Activated CD8-positive, alpha-beta T cell treated with anti-CD3 and anti-CD28 coated beads, Interleukin-2, amount 10 ng/mL, durations not matched to agents 7 days and 5 days (primary cell): ENCODE data around the gene INTS15. TPM values are rescaled to one million over a fixed set of nuclear protein-coding genes. Genes with fewer than 3 reads are reported as not detected.
A peak's percentile ranks its signal among the peaks of the same experiment; 100 is the strongest.

Source experiments
- ATAC-seq: fragments of 150-1000 bp; cut with Tn5 transposase; one replicate; pipeline ENCODE4 v1.10.0; 2021; ENCODE audit warnings: moderate library complexity
- CTCF ChIA-PET: fragments of 350-600 bp; sonication (Branson Sonifier 250); formaldehyde crosslinking; loops from one replicate; lab custom pipeline; 2021; ENCODE audit warnings: antibody characterized with exemption; lab: Charles Lee
- POLR2A ChIA-PET: fragments of 350-600 bp; sonication (Branson Sonifier 250); formaldehyde crosslinking; loops from one replicate; lab custom pipeline; 2021; ENCODE audit warnings: antibody characterized with exemption; lab: Charles Lee
- DNase-seq: peaks from one replicate; pipeline ENCODE4 v3.0.0-alpha.2; 2020
- H3K27ac Mint-ChIP-seq: one replicate; pipeline ENCODE4 v1.8.0; 2021; ENCODE audit warnings: mild to moderate bottlenecking, mixed read lengths
- H3K27me3 Mint-ChIP-seq: one replicate; pipeline ENCODE4 v1.8.0; 2021; ENCODE audit warnings: low read depth, mixed read lengths
- H3K36me3 Mint-ChIP-seq: one replicate; pipeline ENCODE4 v1.8.0; 2021; ENCODE audit warnings: low read depth, mixed read lengths
- H3K4me1 Mint-ChIP-seq: one replicate; pipeline ENCODE4 v1.8.0; 2021; ENCODE audit warnings: low read depth, mixed read lengths
- H3K4me3 Mint-ChIP-seq: one replicate; pipeline ENCODE4 v1.8.0; 2021; ENCODE audit warnings: mild to moderate bottlenecking, mixed read lengths
- H3K9me3 Mint-ChIP-seq: one replicate; pipeline ENCODE4 v1.8.0; 2022; ENCODE audit warnings: mixed read lengths; ENCODE audit not compliant: insufficient read depth
- total RNA-seq, 2 experiments: library from RNA; stranded (reverse); gene quantifications; one replicate each; pipeline ENCODE4 v1.2.3, GENCODE V29; 2021

INTS15 gene
- total RNA-seq, 2 experiments from 2014 or later: 40.9 to 42.7 TPM

DNA sequence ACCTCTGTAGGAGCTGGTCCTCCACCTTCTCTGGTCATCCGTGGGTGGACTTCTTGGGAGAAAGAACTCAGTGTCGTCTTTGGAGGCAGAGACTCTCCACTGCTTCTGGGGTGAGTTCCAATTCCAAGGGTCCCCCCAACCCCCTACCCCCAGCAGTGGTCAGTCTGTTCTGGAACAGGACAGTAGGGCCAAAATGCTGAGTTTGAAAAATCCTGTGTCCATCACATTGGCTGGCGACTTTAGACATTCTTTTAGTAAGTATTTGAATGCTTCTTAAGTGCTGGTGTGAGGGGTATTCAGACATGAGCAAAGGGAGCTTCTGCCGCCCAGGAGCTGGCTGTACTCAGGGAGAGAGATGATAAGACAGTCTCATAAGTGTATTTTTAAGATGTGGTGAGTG, 49.2 kb downstream of the INTS15 start:
- Mint-ChIP-seq H3K4me1 (peaks cover 38% of the 10 kb centered on the region), H3K9me3 (no peaks in the 10 kb centered on the region), H3K36me3 (peaks cover 40% of the 10 kb centered on the region), H3K27ac (peak overlapping the region; percentile 87), H3K4me3 (peak overlapping the region; percentile 93), H3K27me3 (no peaks in the 10 kb centered on the region)
- no peak for ATAC-seq
- CTCF ChIA-PET: no interaction called here
- POLR2A ChIA-PET: no interaction called here
- DNase-seq: no peak

DNA sequence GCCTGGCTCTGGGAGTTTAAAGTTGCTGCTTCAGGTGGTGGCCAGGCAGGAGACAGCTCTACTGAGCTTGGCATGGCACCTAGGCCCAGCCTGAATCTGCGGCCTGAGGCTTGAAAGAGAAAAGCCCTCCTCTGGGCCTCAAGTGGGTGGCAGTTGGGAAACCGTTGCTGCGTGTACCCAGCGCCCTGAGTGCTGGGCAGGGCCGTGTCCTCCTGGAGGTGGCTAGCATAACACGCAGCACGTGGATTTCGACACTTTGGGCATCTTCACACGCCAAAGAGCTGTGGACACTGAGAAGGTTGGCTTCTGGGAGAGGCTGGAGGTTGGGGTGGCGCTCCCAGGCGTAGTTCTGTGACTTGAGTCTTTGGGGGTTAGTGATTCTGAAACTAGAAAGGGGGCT, 49.8 kb downstream of the INTS15 start:
- Mint-ChIP-seq H3K27ac (no peak overlapping the region), H3K27me3 (no peaks in the 10 kb centered on the region), H3K9me3 (no peaks in the 10 kb centered on the region), H3K4me1 (peaks cover 37% of the 10 kb centered on the region), H3K36me3 (peaks cover 44% of the 10 kb centered on the region), H3K4me3 (peak overlapping the region; percentile 93)
- POLR2A ChIA-PET: no interaction called here
- DNase-seq: no peak
- ATAC-seq: no peak
- CTCF ChIA-PET: no interaction called here

DNA sequence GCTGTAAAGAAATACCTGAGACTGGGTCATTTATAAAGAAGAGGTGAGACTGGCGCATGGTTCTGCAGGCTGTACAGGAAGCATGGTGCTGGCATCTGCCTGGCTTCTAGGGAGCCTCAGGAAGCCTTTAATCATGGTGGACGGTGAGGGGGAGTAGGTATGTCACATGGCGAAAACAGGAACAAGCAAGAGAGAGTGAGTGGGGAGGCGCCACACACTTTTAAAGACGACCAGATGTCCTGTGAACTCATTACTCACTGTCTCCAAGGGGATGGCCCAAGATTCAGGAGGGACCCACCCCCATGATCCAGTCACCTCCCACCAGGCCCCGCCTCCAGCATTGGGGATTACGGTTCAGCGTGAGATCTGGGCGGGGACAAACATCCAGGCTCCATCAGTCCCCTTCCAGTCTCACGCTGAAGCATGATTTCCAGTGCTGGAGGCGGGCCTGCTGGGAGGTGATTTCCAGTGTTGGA, 50.5 kb downstream of the INTS15 start:
- ATAC-seq (no peak), DNase-seq (no peak)
- Mint-ChIP-seq H3K4me1 (peaks cover 32% of the 10 kb centered on the region), H3K9me3 (no peaks in the 10 kb centered on the region), H3K27me3 (no peaks in the 10 kb centered on the region), H3K4me3 (no peak overlapping the region), H3K27ac (no peak overlapping the region), H3K36me3 (peaks cover 51% of the 10 kb centered on the region)
- ChIA-PET POLR2A (no interaction called here), CTCF (no interaction called here)

DNA sequence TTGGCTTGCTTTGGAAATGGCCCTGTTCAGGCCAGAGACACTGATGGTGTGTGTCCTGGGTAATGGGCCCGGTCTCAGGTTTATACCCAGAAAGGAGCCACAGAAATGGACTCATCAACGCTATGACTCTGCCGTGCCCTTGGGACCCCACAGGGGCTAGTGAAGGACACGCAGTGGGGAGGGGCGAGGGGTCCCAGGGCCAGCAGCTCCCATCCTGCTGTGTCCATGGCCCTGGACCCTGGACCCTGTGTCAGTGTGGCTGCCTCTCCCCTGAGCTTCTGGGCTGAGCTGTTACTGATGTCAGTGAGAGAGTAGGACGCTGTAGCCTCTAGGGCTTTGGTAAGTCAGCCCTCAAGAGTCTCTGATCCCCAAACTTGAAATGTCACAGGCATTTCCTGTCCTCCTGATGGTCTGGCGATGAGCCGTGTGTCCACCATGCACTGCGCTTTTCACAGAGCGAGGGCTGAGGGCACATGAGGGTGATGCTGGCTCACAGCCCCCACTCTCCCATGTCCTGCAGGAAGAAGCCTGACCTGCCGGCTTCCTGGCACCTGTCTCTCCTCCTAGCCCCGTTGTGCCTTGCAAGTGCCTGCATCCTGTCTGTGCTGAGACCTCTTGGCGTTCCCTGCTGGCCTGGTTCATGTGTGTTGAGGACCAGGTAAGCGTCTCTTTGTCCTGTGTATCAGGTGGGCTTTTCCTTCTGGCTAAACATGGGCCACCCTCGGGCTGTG, 51.6 kb downstream of the INTS15 start:
- H3K36me3 Mint-ChIP-seq: peaks cover 57% of the 10 kb centered on the region
- H3K4me1 Mint-ChIP-seq: peaks cover 27% of the 10 kb centered on the region
- DNase-seq (no peak), ATAC-seq (no peak)
- no peaks in the 10 kb centered on the region for H3K9me3 Mint-ChIP-seq
- ChIA-PET POLR2A (no interaction called here), CTCF (no interaction called here)
- no peaks in the 10 kb centered on the region for H3K27me3 Mint-ChIP-seq
- no peak overlapping the region for H3K27ac Mint-ChIP-seq
- no peak overlapping the region for H3K4me3 Mint-ChIP-seq

DNA sequence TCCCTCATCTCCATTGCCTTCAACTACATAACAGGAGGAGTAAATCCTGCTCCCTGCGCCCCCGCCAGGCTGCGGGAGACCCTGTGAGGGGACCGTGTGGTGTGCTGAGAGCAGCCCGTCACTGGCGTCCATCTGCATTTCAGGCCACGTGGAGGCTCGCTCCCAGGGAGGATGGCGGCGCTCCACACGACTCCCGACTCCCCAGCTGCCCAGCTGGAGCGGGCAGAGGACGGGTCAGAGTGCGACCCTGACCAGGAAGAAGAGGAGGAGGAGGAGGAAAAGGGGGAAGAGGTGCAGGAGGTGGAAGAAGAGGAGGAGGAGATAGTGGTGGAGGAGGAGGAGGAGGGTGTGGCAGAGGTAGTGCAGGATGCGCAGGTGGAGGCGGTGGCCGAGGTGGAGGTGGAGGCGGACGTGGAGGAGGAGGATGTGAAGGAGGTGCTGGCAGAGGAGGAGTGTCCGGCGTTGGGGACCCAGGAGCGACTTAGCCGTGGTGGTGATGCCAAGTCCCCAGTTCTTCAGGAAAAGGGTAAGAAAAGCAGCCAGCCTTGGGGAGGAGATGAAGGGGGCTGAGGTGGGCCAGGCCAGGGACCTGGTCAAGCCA, 52.5 kb downstream of the INTS15 start:
- DNase-seq: no peak
- ChIA-PET CTCF (no interaction called here), POLR2A (no interaction called here)
- ATAC-seq: no peak
- Mint-ChIP-seq H3K9me3 (no peaks in the 10 kb centered on the region), H3K27ac (no peak overlapping the region), H3K36me3 (peaks cover 66% of the 10 kb centered on the region), H3K4me1 (peaks cover 26% of the 10 kb centered on the region), H3K4me3 (no peak overlapping the region), H3K27me3 (no peaks in the 10 kb centered on the region)

DNA sequence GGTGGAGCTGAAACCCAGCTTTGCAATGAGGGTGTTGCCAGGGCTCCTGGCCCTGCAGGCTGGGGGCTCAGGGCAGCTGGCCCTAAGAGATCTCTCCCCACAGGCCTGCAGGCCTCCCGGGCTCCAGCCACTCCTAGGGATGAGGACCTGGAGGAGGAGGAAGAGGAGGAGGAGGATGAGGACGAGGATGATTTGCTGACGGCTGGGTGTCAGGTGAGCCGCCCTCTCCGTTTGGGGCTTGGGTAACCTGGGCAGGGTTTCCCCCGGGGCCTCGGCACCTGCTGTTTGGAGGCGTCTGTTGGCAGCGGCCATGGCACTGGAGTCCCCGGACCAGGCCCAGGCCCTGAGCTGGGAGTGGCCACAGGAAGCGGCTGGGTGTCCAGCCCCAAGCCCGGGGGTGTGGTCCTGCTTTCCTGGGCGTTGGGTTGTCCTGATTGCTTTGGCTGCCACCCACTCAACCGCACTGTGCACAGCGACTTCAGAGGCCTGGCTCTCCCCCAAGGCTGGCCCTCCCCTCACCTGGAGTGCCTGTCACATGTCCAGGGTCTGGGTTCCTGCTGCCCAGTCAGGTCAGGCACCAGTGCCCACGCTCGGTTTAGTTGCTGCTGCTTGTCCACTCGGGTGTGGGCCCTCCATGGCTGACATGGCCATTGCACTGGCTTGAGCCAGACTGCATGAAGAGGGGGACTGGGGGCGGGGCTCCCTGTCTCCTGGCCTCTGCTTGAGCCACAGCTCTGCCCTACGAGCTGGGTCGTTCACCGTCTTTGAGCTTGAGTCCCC, 53.2 kb downstream of the INTS15 start:
- Mint-ChIP-seq H3K9me3 (no peaks in the 10 kb centered on the region), H3K4me1 (peaks cover 22% of the 10 kb centered on the region), H3K4me3 (no peak overlapping the region), H3K27ac (no peak overlapping the region), H3K36me3 (peaks cover 69% of the 10 kb centered on the region), H3K27me3 (no peaks in the 10 kb centered on the region)
- ATAC-seq: no peak
- CTCF ChIA-PET: no interaction called here
- DNase-seq: no peak
- POLR2A ChIA-PET: no interaction called here

DNA sequence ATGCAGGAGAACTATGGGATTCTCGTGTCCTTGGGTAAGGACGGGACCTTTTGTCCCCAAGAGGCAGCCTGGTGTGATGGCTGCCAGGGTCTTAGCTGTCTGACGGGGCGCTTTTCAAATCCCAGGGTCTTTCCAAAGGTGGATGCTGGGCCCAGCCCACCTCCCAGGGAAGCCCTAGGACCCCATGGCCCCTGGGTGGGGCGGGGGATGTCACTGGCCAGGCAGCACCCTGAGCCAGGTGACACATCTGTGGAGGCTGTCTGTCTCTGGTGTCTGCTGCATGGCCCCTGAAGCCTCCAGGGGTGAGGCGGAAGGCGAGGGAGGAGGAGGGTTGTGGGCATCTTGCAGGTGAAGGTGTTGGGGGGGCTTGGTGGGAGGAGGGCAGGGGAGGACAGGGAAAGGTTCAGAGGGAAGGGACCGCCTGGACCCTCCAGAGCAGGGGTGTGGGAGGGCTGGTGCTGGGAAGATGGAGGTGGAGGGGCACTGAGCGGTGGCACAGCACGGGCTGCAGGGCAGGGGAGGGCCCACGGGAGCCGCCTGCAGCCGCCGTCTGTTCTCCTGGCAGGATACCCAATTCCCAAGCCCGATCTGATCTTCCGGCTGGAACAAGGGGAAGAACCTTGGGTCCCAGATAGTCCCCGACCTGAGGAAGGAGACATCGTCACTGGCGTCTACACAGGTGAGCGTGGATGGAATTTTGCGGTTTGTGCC, 54.2 kb downstream of the INTS15 start:
- Mint-ChIP-seq H3K27me3 (no peaks in the 10 kb centered on the region), H3K27ac (no peak overlapping the region), H3K36me3 (peaks cover 71% of the 10 kb centered on the region), H3K4me1 (peaks cover 12% of the 10 kb centered on the region), H3K4me3 (no peak overlapping the region), H3K9me3 (no peaks in the 10 kb centered on the region)
- ChIA-PET POLR2A (no interaction called here), CTCF (no interaction called here)
- DNase-seq (no peak), ATAC-seq (no peak)

DNA sequence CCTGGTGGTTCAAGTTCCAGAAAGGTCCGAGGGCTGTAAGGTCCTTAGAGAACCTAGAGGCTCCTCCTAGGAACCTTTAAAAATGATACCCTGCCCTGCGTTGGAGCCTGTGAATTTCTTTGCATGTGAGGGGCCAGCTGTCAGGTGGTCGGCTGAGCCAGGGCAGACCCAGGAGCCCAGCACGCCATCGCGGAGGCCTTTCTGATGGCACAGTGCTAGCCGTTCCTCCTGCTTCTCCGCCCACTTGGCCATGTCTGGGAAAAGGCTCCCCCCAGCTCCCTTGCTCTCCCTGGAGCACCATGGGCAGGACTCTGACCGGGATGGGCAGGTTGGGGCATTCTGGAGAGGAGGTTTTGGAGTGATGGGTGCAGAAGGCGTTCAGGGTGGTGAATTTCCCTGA, 54.9 kb downstream of the INTS15 start:
- ChIA-PET CTCF (no interaction called here), POLR2A (no interaction called here)
- no peak overlapping the region for H3K4me3 Mint-ChIP-seq
- no peak for DNase-seq
- H3K27me3 Mint-ChIP-seq: no peaks in the 10 kb centered on the region
- peaks cover 70% of the 10 kb centered on the region for H3K36me3 Mint-ChIP-seq
- no peak overlapping the region for H3K27ac Mint-ChIP-seq
- no peak for ATAC-seq
- peaks cover 6% of the 10 kb centered on the region for H3K4me1 Mint-ChIP-seq
- H3K9me3 Mint-ChIP-seq: no peaks in the 10 kb centered on the region

DNA sequence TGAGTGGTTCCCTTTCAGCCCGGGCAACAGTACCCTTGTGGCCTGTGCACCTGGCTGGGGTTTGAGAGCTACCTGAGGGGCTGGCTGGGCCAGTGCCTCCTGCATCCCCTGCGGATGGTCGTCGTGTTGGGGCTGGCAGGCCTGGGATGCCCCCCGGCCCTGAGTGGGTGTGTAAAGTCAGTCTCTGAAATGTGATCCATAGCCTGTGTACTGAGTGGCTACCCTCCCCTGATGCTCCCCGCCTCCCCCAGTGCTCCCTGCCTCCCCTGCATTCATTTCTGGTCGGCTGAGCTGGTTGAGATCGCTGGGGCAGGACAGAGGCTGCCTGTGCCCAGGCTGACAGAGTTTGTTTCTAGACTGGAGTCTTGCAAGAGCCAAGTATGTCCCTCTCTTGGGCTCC, 56.6 kb downstream of the INTS15 start:
- ATAC-seq (no peak), DNase-seq (no peak)
- no peak overlapping the region for H3K27ac Mint-ChIP-seq
- H3K4me1 Mint-ChIP-seq: no peaks in the 10 kb centered on the region
- no peaks in the 10 kb centered on the region for H3K27me3 Mint-ChIP-seq
- H3K4me3 Mint-ChIP-seq: no peak overlapping the region
- ChIA-PET CTCF (no interaction called here), POLR2A (no interaction called here)
- H3K36me3 Mint-ChIP-seq: peaks cover 75% of the 10 kb centered on the region
- peaks cover 6% of the 10 kb centered on the region for H3K9me3 Mint-ChIP-seq

DNA sequence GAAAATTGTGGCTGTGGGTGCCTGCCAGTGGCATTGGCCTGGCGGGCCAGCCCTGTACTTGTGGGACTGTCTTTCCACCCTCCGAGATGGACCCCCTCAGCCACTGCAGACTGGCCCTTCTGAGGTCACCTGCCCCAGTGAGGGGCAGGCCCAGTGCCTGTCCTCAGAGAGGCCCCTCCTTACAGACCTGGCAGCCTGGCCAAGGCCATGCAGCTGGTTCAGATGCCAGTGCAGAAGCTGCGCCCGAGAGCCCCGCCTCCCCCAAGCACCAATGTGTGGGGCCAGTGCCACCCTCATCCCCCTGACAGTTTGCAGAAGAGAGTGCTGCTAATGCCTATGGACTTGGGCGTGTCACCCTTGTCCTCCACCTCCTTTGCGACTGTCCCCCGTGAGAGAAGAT, 57.3 kb downstream of the INTS15 start:
- H3K27ac Mint-ChIP-seq: no peak overlapping the region
- no peaks in the 10 kb centered on the region for H3K27me3 Mint-ChIP-seq
- no peaks in the 10 kb centered on the region for H3K4me1 Mint-ChIP-seq
- POLR2A ChIA-PET: no interaction called here
- DNase-seq (no peak), ATAC-seq (no peak)
- peaks cover 75% of the 10 kb centered on the region for H3K36me3 Mint-ChIP-seq
- no peak overlapping the region for H3K4me3 Mint-ChIP-seq
- CTCF ChIA-PET: no interaction called here
- peaks cover 6% of the 10 kb centered on the region for H3K9me3 Mint-ChIP-seq

DNA sequence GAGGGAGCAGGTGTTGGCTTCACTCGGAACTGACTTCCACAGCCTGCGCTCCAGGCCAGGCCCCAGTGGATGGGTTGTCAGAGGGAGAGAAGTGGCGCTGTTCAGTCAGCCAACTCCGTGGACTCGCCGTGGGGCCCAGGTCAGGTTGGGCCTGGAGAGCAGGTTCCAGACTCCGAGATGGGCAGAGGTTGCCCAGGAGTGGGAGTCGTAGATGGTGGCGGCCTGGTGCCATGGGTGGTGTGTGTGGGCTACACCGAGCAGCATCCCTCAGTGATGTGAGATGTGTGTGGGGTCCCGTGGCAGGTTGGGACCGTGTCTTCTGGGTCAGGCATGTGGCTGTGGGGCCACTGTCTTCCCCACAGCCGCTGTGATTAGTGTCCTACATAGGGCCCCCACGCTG, 57.7 kb downstream of the INTS15 start:
- ChIA-PET POLR2A (no interaction called here), CTCF (no interaction called here)
- Mint-ChIP-seq H3K36me3 (peaks cover 75% of the 10 kb centered on the region), H3K4me1 (no peaks in the 10 kb centered on the region), H3K27ac (no peak overlapping the region), H3K9me3 (peaks cover 6% of the 10 kb centered on the region), H3K4me3 (no peak overlapping the region), H3K27me3 (no peaks in the 10 kb centered on the region)
- ATAC-seq (no peak), DNase-seq (no peak)
